Activated naive CD4-positive, alpha-beta T cell treated with anti-CD3 and anti-CD28 coated beads for 36 hours (primary cell): Measurements from ENCODE around the gene UCK2. TPM values are rescaled to one million over a fixed set of nuclear protein-coding genes. Genes with fewer than 3 reads are reported as not detected.

Source experiments
- total RNA-seq, 2 experiments: library from RNA; stranded (reverse); gene quantifications; one replicate each; pipeline ENCODE4 v1.2.3, GENCODE V29; 2021

The UCK2 gene
- total RNA-seq, 2 experiments from 2014 or later = 58.8 to 61.5 TPM

Other genes starting within 250 kb of the UCK2 start
- gene MGST3, start 196.4 kb upstream of the UCK2 start, total RNA-seq = 10 to 100 TPM; 26.6 to 29.2 TPM
- 10 to 100 TPM; 35.8 to 43.5 TPM for gene ALDH9A1, start 129.1 kb upstream of the UCK2 start, total RNA-seq
- gene TMCO1, start 58.7 kb upstream of the UCK2 start, total RNA-seq = 10 to 100 TPM; 50.5 to 50.7 TPM